Endothelial cell (in vitro differentiated cells): ENCODE data around the gene CUL4A. TPM values are rescaled to one million over a fixed set of nuclear protein-coding genes. Genes with fewer than 3 reads are reported as not detected.

Experiments used
- DNase-seq: peaks from one replicate; pipeline ENCODE4 v3.0.0; 2021; ENCODE audit warnings: low spot score
- H3K27ac Mint-ChIP-seq: one replicate; pipeline ENCODE4 v1.8.0; 2021; ENCODE audit warnings: mixed read lengths, inconsistent platforms; ENCODE audit not compliant: unreplicated experiment
- H3K27me3 Mint-ChIP-seq: one replicate; pipeline ENCODE4 v1.8.0; 2021; ENCODE audit warnings: mild to moderate bottlenecking, moderate library complexity, mixed read lengths, inconsistent platforms; ENCODE audit not compliant: unreplicated experiment
- H3K36me3 Mint-ChIP-seq: one replicate; pipeline ENCODE4 v1.8.0; 2021; ENCODE audit warnings: mild to moderate bottlenecking, low read depth, mixed read lengths, inconsistent platforms; ENCODE audit not compliant: unreplicated experiment
- H3K4me1 Mint-ChIP-seq: one replicate; pipeline ENCODE4 v1.8.0; 2021; ENCODE audit warnings: mild to moderate bottlenecking, mixed read lengths, inconsistent platforms; ENCODE audit not compliant: unreplicated experiment
- H3K4me3 Mint-ChIP-seq: one replicate; pipeline ENCODE4 v1.8.0; 2021; ENCODE audit warnings: mild to moderate bottlenecking, mixed read lengths, inconsistent platforms; ENCODE audit not compliant: unreplicated experiment
- H3K9me3 Mint-ChIP-seq: one replicate; pipeline ENCODE4 v1.8.0; 2021; ENCODE audit warnings: mixed read lengths, inconsistent platforms; ENCODE audit not compliant: unreplicated experiment
- CTCF ChIP-seq: fragments of 200-600 bp; sonication (generic); IDR thresholded peaks from one replicate; pipeline ENCODE4 v1.5.0; 2021; ENCODE audit warnings: antibody characterized with exemption; ENCODE audit not compliant: unreplicated experiment
- total RNA-seq: library from RNA; stranded (reverse); fragmentation: NEBNext Ultra II Directional; extraction: Animal tissue kit (Norgen Biotek cat#: 25700); gene quantifications from one replicate; pipeline ENCODE4 v1.2.1, GENCODE V29; 2021; ENCODE audit not compliant: unreplicated experiment

CUL4A gene
- total RNA-seq, 1 donor from 2014 or later = 55.8 TPM

- no peak for TF ChIP-seq CTCF
Observed at GRCh38 chr13:113178070-113178895, 31.1 kb upstream of the CUL4A start.

GRCh38 chr13:113178896-113179167 is 30.6 kb upstream of the CUL4A start:
- Mint-ChIP-seq H3K27ac (no peak overlapping the region), H3K27me3 (peaks cover 3% of the 10 kb centered on the region), H3K4me3 (no peak overlapping the region), H3K9me3 (no peaks in the 10 kb centered on the region), H3K36me3 (peaks cover 46% of the 10 kb centered on the region), H3K4me1 (peaks cover 9% of the 10 kb centered on the region)
- TF ChIP-seq CTCF = no peak
- DNase-seq = no peak

More at GRCh38 chr13:113178070-113178895, 31.1 kb upstream of the CUL4A start:
- H3K27me3 Mint-ChIP-seq = peaks cover 3% of the 10 kb centered on the region
- no peak for DNase-seq
- H3K4me3 Mint-ChIP-seq = no peak overlapping the region
- H3K4me1 Mint-ChIP-seq = peaks cover 9% of the 10 kb centered on the region
- no peak overlapping the region for H3K27ac Mint-ChIP-seq
- peaks cover 45% of the 10 kb centered on the region for H3K36me3 Mint-ChIP-seq
- H3K9me3 Mint-ChIP-seq = no peaks in the 10 kb centered on the region

- TF ChIP-seq CTCF = no peak
- Mint-ChIP-seq H3K36me3 (peaks cover 42% of the 10 kb centered on the region), H3K27me3 (peaks cover 3% of the 10 kb centered on the region), H3K4me1 (peaks cover 9% of the 10 kb centered on the region), H3K9me3 (no peaks in the 10 kb centered on the region), H3K27ac (peak overlapping the region; percentile 48), H3K4me3 (no peak overlapping the region)
- no peak for DNase-seq
Observed at GRCh38 chr13:113179374-113180230, 29.8 kb upstream of the CUL4A start.

DNA sequence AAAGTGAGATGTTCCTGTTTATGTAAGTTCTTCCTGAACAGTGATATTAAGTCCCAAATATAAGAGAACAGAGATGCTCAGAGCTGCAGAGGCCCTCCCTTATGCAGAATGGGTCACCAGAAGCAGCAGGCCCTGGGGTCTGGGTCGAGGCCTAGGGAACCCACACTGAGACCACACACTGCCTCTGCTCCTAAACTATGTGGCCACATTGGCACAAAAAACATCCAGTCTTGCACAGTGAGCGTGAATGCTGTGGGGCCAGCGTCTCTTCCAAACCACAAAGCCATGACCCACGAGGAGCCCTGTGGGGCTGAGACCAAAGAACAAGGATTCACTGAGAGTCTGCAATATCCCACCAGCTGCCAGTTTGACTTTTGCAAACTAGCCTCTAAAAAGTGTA is 27.4 kb upstream of the CUL4A start:
- DNase-seq = no peak
- H3K27me3 Mint-ChIP-seq = peaks cover under 1% of the 10 kb centered on the region
- H3K4me1 Mint-ChIP-seq = peaks cover 21% of the 10 kb centered on the region
- no peak for TF ChIP-seq CTCF
- H3K36me3 Mint-ChIP-seq = peaks cover 32% of the 10 kb centered on the region
- H3K9me3 Mint-ChIP-seq = no peaks in the 10 kb centered on the region
- H3K27ac Mint-ChIP-seq = no peak overlapping the region
- no peak overlapping the region for H3K4me3 Mint-ChIP-seq
